Measurements from ENCODE around the gene CCNL1.

DNA sequence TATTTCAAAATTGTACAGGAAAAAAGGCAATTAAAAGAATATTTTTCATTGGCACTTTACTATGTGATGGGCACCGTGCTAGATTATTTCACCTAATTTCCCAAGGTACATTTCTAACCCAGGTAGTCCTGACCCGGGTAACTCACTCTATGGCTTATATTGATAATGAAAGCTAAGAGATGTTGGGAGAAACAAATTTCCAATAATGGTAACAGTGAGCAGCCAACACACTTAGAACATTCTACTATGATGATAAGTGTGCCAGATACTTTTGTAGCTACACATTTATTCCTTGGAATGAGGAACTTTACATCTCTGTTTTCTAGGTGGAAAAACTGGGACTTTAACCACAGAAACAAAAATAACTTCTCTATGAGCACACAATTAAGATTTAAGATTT lies 7.5 kb downstream of the CCNL1 start:
- TF ChIP-seq FOXP2 (optimal IDR thresholded peaks at IDR 0.05; ENCODE audit: borderline replicate concordance, extremely low read depth, extremely low read length, insufficient read depth) (no peak), POLR2AphosphoS5 (IDR thresholded peaks at IDR 0.05; ENCODE audit: low read depth, low read length) (no peak), TAF1 (IDR thresholded peaks at IDR 0.05; ENCODE audit: borderline replicate concordance, insufficient read depth, low read length) (no peak), SIN3A (IDR thresholded peaks at IDR 0.05; ENCODE audit: borderline replicate concordance, insufficient read depth, low read length) (no peak)
- TF ChIP-seq, protein P1, sequence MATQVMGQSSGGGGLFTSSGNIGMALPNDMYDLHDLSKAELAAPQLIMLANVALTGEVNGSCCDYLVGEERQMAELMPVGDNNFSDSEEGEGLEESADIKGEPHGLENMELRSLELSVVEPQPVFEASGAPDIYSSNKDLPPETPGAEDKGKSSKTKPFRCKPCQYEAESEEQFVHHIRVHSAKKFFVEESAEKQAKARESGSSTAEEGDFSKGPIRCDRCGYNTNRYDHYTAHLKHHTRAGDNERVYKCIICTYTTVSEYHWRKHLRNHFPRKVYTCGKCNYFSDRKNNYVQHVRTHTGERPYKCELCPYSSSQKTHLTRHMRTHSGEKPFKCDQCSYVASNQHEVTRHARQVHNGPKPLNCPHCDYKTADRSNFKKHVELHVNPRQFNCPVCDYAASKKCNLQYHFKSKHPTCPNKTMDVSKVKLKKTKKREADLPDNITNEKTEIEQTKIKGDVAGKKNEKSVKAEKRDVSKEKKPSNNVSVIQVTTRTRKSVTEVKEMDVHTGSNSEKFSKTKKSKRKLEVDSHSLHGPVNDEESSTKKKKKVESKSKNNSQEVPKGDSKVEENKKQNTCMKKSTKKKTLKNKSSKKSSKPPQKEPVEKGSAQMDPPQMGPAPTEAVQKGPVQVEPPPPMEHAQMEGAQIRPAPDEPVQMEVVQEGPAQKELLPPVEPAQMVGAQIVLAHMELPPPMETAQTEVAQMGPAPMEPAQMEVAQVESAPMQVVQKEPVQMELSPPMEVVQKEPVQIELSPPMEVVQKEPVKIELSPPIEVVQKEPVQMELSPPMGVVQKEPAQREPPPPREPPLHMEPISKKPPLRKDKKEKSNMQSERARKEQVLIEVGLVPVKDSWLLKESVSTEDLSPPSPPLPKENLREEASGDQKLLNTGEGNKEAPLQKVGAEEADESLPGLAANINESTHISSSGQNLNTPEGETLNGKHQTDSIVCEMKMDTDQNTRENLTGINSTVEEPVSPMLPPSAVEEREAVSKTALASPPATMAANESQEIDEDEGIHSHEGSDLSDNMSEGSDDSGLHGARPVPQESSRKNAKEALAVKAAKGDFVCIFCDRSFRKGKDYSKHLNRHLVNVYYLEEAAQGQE (IDR thresholded peaks at IDR 0.05; ENCODE audit: insufficient read depth in 1 of 2, low read depth in 2 of 2, low read length in 2 of 2), result no peak
